GM12891 (cell line): ENCODE data around the gene PAPLN.

Experiments
- POLR2A ChIP-seq: IDR thresholded peaks from 2 replicates; pipeline ENCODE4 v1.6.1; 2011; ENCODE audit warnings: low read depth, low read length, control low read depth
- POLR2AphosphoS5 ChIP-seq: IDR thresholded peaks from 2 replicates; pipeline ENCODE4 v1.6.1; 2011; ENCODE audit warnings: low read depth, low read length, control low read depth
- POU2F2 ChIP-seq: IDR thresholded peaks from 2 replicates; pipeline ENCODE4 v1.6.1; 2011; ENCODE audit warnings: low read depth, mild to moderate bottlenecking, control low read depth, low read length, moderate library complexity
- SPI1 ChIP-seq: IDR thresholded peaks from 2 replicates; pipeline ENCODE4 v1.6.1; 2011; ENCODE audit warnings: low read depth, low read length, control low read depth
- TAF1 ChIP-seq: IDR thresholded peaks from 2 replicates; pipeline ENCODE4 v1.6.1; 2011; ENCODE audit warnings: low read depth, low read length, control low read depth

DNA sequence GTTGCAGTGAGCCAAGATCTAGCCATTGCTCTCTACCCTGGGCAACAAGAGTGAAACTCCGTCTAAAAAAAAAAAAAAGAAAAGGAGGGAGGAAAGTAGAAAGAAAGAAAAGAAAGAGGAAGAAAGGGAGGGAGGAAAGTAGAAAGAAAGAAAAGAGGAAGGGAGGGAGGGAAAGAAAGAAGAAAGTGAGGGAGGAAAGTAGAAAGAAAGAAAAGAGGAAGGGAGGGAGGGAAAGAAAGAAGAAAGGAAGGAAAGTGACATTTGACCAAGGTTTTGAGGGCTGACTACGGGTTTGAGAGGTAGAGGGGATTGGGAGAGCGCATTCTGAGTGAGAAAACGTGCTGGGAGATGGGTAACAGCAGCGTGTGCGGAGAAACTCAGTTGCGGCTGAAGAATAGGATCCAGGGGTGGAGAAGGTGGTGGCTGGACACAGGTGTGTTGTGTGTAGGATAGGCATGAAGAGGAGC, 521 bp upstream of the PAPLN start:
- TF ChIP-seq TAF1 (no peak), POLR2AphosphoS5 (no peak), POLR2A (no peak), SPI1 (no peak), POU2F2 (no peak)
